WTC11 (cell line): Measurements from ENCODE around the gene MPP2. TPM values are rescaled to one million over a fixed set of nuclear protein-coding genes. Genes with fewer than 3 reads are reported as not detected.

Source experiments
- ATAC-seq: fragments of 200-7000 bp; cut with Tn5 transposase; 2 replicates; pipeline ENCODE4 v1.10.0; 2021; ENCODE audit warnings: mild to moderate bottlenecking, moderate library complexity
- CTCF ChIA-PET: fragments of 300-600 bp; sonication (Branson Sonifier 250); formaldehyde crosslinking; loops from one replicate; lab custom pipeline; 2021; ENCODE audit warnings: antibody characterized with exemption; lab: Charles Lee
- POLR2A ChIA-PET: fragments of 350-600 bp; sonication (Branson Sonifier 250); formaldehyde crosslinking; loops from one replicate; lab custom pipeline; 2021; ENCODE audit warnings: antibody characterized with exemption; lab: Charles Lee
- DNase-seq: peaks from one replicate; pipeline ENCODE4 v3.0.0; 2021; ENCODE audit warnings: low spot score
- H3K27ac Mint-ChIP-seq: 2 replicates; pipeline ENCODE4 v1.8.0; 2021; ENCODE audit warnings: mixed read lengths
- H3K27me3 Mint-ChIP-seq: 2 replicates; pipeline ENCODE4 v1.8.0; 2021; ENCODE audit warnings: low read depth, mild to moderate bottlenecking, moderate library complexity, mixed read lengths
- H3K36me3 Mint-ChIP-seq: 2 replicates; pipeline ENCODE4 v1.8.0; 2021; ENCODE audit warnings: mixed read lengths
- H3K4me1 Mint-ChIP-seq: 2 replicates; pipeline ENCODE4 v1.8.0; 2022; ENCODE audit warnings: mixed read lengths
- H3K4me3 Mint-ChIP-seq: 2 replicates; pipeline ENCODE4 v1.8.0; 2021; ENCODE audit warnings: mild to moderate bottlenecking, moderate library complexity, mixed read lengths
- H3K9me3 Mint-ChIP-seq: 2 replicates; pipeline ENCODE4 v1.8.0; 2021; ENCODE audit warnings: mixed read lengths
- AFF4 ChIP-seq: sonication (generic); formaldehyde crosslinking; IDR thresholded peaks from 2 replicates; pipeline ENCODE4 v1.8.1; 2023; ENCODE audit warnings: mild to moderate bottlenecking, missing genetic modification reagents, borderline replicate concordance
- ESRRA ChIP-seq: sonication (generic); formaldehyde crosslinking; IDR thresholded peaks from 2 replicates; pipeline ENCODE4 v1.8.1; 2022; ENCODE audit warnings: mild to moderate bottlenecking, missing genetic modification reagents, borderline replicate concordance
- IRF2 ChIP-seq: sonication (generic); formaldehyde crosslinking; IDR thresholded peaks from 2 replicates; pipeline ENCODE4 v1.8.0; 2022; ENCODE audit warnings: low read depth, missing genetic modification reagents, borderline replicate concordance
- JUN ChIP-seq: sonication (generic); formaldehyde crosslinking; IDR thresholded peaks from 2 replicates; pipeline ENCODE4 v1.8.0; 2023; ENCODE audit warnings: mild to moderate bottlenecking, missing genetic modification reagents
- MYBL2 ChIP-seq: sonication (generic); formaldehyde crosslinking; IDR thresholded peaks from 2 replicates; pipeline ENCODE4 v1.8.1; 2023; ENCODE audit warnings: mild to moderate bottlenecking, moderate library complexity, missing genetic modification reagents
- NFATC4 ChIP-seq: fragments of 250-450 bp; sonication (Bioruptor Pico); IDR thresholded peaks from 2 replicates; pipeline ENCODE4 v1.9.0; 2021; ENCODE audit warnings: mild to moderate bottlenecking
- NFYB ChIP-seq: sonication (generic); formaldehyde crosslinking; conservative IDR thresholded peaks from 2 replicates; pipeline ENCODE4 v1.8.0; 2022; ENCODE audit warnings: low read depth, missing genetic modification reagents
- NR2C2 ChIP-seq: sonication (generic); formaldehyde crosslinking; IDR thresholded peaks from 2 replicates; pipeline ENCODE4 v1.8.0; 2022; ENCODE audit warnings: mild to moderate bottlenecking, missing genetic modification reagents
- NR3C1 ChIP-seq: sonication (generic); formaldehyde crosslinking; conservative IDR thresholded peaks from 2 replicates; pipeline ENCODE4 v1.8.1; 2023; ENCODE audit warnings: low read depth, mild to moderate bottlenecking, missing genetic modification reagents
- OVOL2 ChIP-seq: fragments of 250-450 bp; sonication (Bioruptor Pico); IDR thresholded peaks from 2 replicates; pipeline ENCODE4 v1.9.0; 2021; ENCODE audit warnings: mild to moderate bottlenecking, borderline replicate concordance
- PREB ChIP-seq: sonication (generic); formaldehyde crosslinking; IDR thresholded peaks from 2 replicates; pipeline ENCODE4 v1.8.1; 2022; ENCODE audit warnings: mild to moderate bottlenecking, missing genetic modification reagents, moderate library complexity, borderline replicate concordance
- SP1 ChIP-seq: sonication (generic); formaldehyde crosslinking; conservative IDR thresholded peaks from 2 replicates; pipeline ENCODE4 v1.8.1; 2022; ENCODE audit warnings: missing genetic modification reagents
- TEAD1 ChIP-seq: sonication (generic); formaldehyde crosslinking; IDR thresholded peaks from 2 replicates; pipeline ENCODE4 v1.8.0; 2022; ENCODE audit warnings: mild to moderate bottlenecking, missing genetic modification reagents
- USF1 ChIP-seq: sonication (generic); formaldehyde crosslinking; IDR thresholded peaks from 2 replicates; pipeline ENCODE4 v1.8.0; 2022; ENCODE audit warnings: mild to moderate bottlenecking, missing genetic modification reagents
- ZNF138 ChIP-seq: sonication (generic); formaldehyde crosslinking; conservative IDR thresholded peaks from 2 replicates; pipeline ENCODE4 v1.8.1; 2022; ENCODE audit warnings: mild to moderate bottlenecking, moderate library complexity, missing genetic modification reagents
- ZNF416 ChIP-seq: fragments of 250-450 bp; sonication (Bioruptor Pico); IDR thresholded peaks from 2 replicates; pipeline ENCODE4 v1.9.0; 2021; ENCODE audit warnings: mild to moderate bottlenecking, inconsistent platforms
- ZNF532 ChIP-seq: fragments of 250-450 bp; sonication (Bioruptor Pico); IDR thresholded peaks from 2 replicates; pipeline ENCODE4 v1.9.0; 2021; ENCODE audit warnings: mild to moderate bottlenecking, borderline replicate concordance
- total RNA-seq: library from RNA; stranded (reverse); gene quantifications from 3 replicates; pipeline ENCODE4 v1.2.3, GENCODE V29; 2021

The MPP2 gene
- total RNA-seq, 1 experiment from 2014 or later, result 29.3 TPM

GRCh38 chr17:43945074-43945829 lies 37.9 kb upstream of the MPP2 start:
- H3K4me3 Mint-ChIP-seq, result no peak overlapping the region
- CTCF ChIA-PET, result interaction anchor here (1.0 to 5.8 kb wide), 5 partner anchors 9 to 170 kb away, joined by 3 to 74 read pairs (median 28); partner anchors contain the start of genes NAGS and PYY
- no peak for ATAC-seq

More at GRCh38 chr17:43945074-43945829, 37.9 kb upstream of the MPP2 start:
- POLR2A ChIA-PET, result no interaction called here
- H3K27ac Mint-ChIP-seq, result no peak overlapping the region
- peaks cover 24% of the 10 kb centered on the region for H3K4me1 Mint-ChIP-seq
- H3K9me3 Mint-ChIP-seq, result no peaks in the 10 kb centered on the region
- DNase-seq, result no peak
- TF ChIP-seq OVOL2 (no peak), NR2C2 (CRISPR knock-in tag) (no peak), NFATC4 (CRISPR knock-in tag) (no peak), USF1 (CRISPR knock-in tag) (no peak), SP1 (no peak), TEAD1 (CRISPR knock-in tag) (no peak), ZNF416 (CRISPR knock-in tag) (no peak), ZNF138 (CRISPR knock-in tag) (no peak), AFF4 (CRISPR knock-in tag) (no peak), MYBL2 (CRISPR knock-in tag) (no peak), PREB (CRISPR knock-in tag) (no peak), NFYB (CRISPR knock-in tag) (no peak), ZNF532 (no peak), JUN (CRISPR knock-in tag) (no peak), ESRRA (CRISPR knock-in tag) (no peak), NR3C1 (no peak), IRF2 (CRISPR knock-in tag) (no peak)
- TF ChIP-seq, all 79 proteins: peak for 0
- no peaks in the 10 kb centered on the region for H3K36me3 Mint-ChIP-seq
- H3K27me3 Mint-ChIP-seq, result peaks cover 8% of the 10 kb centered on the region
